Stimulated activated naive CD4-positive, alpha-beta T cell treated with Interleukin-2 at 50 U/mL for 16 hours (primary cell): ENCODE results near the gene LILRB5.
"Not testable (repeated sequence)": the region's sequence is repeated elsewhere in the genome, so short reads cannot be mapped to it uniquely, and the experiment has no call there.

Experiments
- DNase-seq: peaks from one replicate; lab custom pipeline; 2025; lab: John Stamatoyannopoulos, UW

The LILRB5 gene

GRCh38 chr19:54275951-54276350 is 18.9 kb upstream of the LILRB5 start:
- no peak for DNase-seq

GRCh38 chr19:54274516-54274915 is 17.4 kb upstream of the LILRB5 start:
- not testable (repeated sequence) for DNase-seq

- DNase-seq = no peak
These were observed 16.7 kb upstream of the LILRB5 start for GRCh38 chr19:54273821-54274220.

GRCh38 chr19:54272181-54272580 is 15.1 kb upstream of the LILRB5 start:
- DNase-seq = not testable (repeated sequence)

- DNase-seq = not testable (repeated sequence)
These were observed 14.5 kb upstream of the LILRB5 start for GRCh38 chr19:54271587-54271986.

- DNase-seq = no peak
These were observed 14.0 kb upstream of the LILRB5 start for GRCh38 chr19:54271106-54271505.

- DNase-seq = no peak
These were observed 11.9 kb upstream of the LILRB5 start for GRCh38 chr19:54268936-54269335.

- peak; percentile 57 for DNase-seq
These were observed 9.1 kb upstream of the LILRB5 start for GRCh38 chr19:54266133-54266532.

- DNase-seq = no peak
These were observed 5.4 kb upstream of the LILRB5 start for GRCh38 chr19:54262470-54262869.

GRCh38 chr19:54262066-54262465 is 5.0 kb upstream of the LILRB5 start:
- no peak for DNase-seq

GRCh38 chr19:54256250-54257115 is 590 bp downstream of the LILRB5 start:
- DNase-seq = no peak

GRCh38 chr19:54255105-54255775 is 1.8 kb downstream of the LILRB5 start:
- DNase-seq = no peak

GRCh38 chr19:54254195-54254906 is 2.7 kb downstream of the LILRB5 start:
- no peak for DNase-seq

GRCh38 chr19:54253331-54254194 is 3.5 kb downstream of the LILRB5 start:
- DNase-seq = no peak

GRCh38 chr19:54252845-54253244 is 4.2 kb downstream of the LILRB5 start:
- no peak for DNase-seq

GRCh38 chr19:54252243-54252642 is 4.8 kb downstream of the LILRB5 start:
- DNase-seq = no peak

- peak; percentile 20 for DNase-seq
These were observed 9.0 kb downstream of the LILRB5 start for GRCh38 chr19:54248016-54248601.

- DNase-seq = no peak
These were observed 9.8 kb downstream of the LILRB5 start for GRCh38 chr19:54247106-54247930.

GRCh38 chr19:54245936-54246335 is 11.1 kb downstream of the LILRB5 start:
- DNase-seq = no peak

GRCh38 chr19:54243809-54244208 is 13.3 kb downstream of the LILRB5 start:
- not testable (repeated sequence) for DNase-seq
